Measurements from ENCODE around the gene RNF125. TPM values are rescaled to one million over a fixed set of nuclear protein-coding genes. Genes with fewer than 3 reads are reported as not detected.
"Not testable (repeated sequence)": the region's sequence is repeated elsewhere in the genome, so short reads cannot be mapped to it uniquely, and the experiment has no call there.

RNF125 gene
- total and polyA plus RNA-seq, 4 donors: 1.4 to 9.2 (median 3.3) TPM

DNA sequence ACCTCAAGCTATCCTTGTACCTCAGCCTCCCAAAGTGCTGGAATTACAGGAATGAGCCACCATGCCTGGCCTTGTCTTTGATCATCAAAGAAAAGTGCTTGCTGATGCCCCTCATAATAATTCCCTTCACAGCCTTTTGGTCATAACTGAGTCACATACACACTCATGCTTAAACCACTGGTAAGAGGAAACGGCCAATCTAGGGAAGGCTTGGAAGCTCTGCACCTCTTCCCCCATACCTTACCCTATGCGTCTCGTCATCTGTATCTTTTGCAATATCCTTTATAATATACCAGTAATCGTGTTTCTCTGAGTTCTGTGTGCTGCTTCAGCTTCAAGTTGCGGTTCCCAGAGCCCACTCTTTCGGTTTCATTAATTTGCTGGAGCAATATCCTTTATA, 68.3 kb downstream of the RNF125 start:
- WGBS, 2 donors: 38 to 66% methylated on average over 6 of the region's 6 CpGs

DNA sequence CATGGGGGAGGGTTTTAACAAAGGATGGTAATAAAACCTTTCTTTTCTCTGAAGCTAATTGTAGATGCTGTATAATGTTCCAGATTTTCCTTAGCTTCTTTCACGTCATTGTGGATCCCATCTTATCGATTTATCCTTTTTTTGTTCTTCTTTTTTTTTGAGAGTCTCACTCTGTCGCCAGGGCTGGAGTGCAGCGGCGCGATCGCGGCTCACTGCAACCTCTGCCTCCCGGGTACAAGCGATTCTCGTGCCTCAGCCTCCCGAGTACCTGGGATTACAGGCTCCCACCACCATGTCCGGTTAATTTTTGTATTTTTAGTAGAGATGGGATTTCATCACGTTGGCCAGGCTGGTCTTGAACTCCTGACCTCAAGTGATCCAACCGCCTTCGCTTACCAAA, 72.2 kb downstream of the RNF125 start:
- H3K9ac ChIP-seq (ENCODE audit: insufficient read depth in 1 of 2, low read length in 2 of 2); H3K27ac ChIP-seq (ENCODE audit: low read depth in 1 of 2, low read length in 1 of 2); H3K36me3 ChIP-seq (ENCODE audit: control insufficient read depth in 4 of 4, insufficient read depth in 4 of 4, low read length in 4 of 4); H3K27me3 ChIP-seq (ENCODE audit: control insufficient read depth in 3 of 3, insufficient read depth in 3 of 3, low read length in 2 of 3); DNase-seq; H3K4me3 ChIP-seq; H3K9me3 ChIP-seq (ENCODE audit: control insufficient read depth in 4 of 4, insufficient read depth in 3 of 4, low read length in 3 of 4); ATAC-seq (ENCODE audit: insufficient read depth, low FRiP score): not testable (repeated sequence)
- WGBS, 2 donors: 94 to 98% methylated on average over 16 of the region's 16 CpGs
- H3K4me1 ChIP-seq (ENCODE audit: control insufficient read depth in 5 of 5, insufficient read depth in 5 of 5, low read length in 5 of 5): peaks cover 0 to 11% (median 6%) of the 10 kb centered on the region in 5 donors

More for the DNA sequence above, 68.3 kb downstream of the RNF125 start:
- H3K27ac ChIP-seq (ENCODE audit: low read depth in 1 of 2, low read length in 1 of 2): no peak overlapping the region
- H3K9me3 ChIP-seq (ENCODE audit: control insufficient read depth in 4 of 4, insufficient read depth in 3 of 4, low read length in 3 of 4): no peaks in the 10 kb centered on the region
- no peaks in the 10 kb centered on the region for H3K36me3 ChIP-seq (ENCODE audit: control insufficient read depth in 4 of 4, insufficient read depth in 4 of 4, low read length in 4 of 4)
- DNase-seq (no peak), ATAC-seq (ENCODE audit: insufficient read depth, low FRiP score) (no peak)
- no peak overlapping the region for H3K4me3 ChIP-seq
- H3K27me3 ChIP-seq (ENCODE audit: control insufficient read depth in 3 of 3, insufficient read depth in 3 of 3, low read length in 2 of 3): no peaks in the 10 kb centered on the region
- H3K9ac ChIP-seq (ENCODE audit: insufficient read depth in 1 of 2, low read length in 2 of 2): no peak overlapping the region
- TF ChIP-seq, protein P1, sequence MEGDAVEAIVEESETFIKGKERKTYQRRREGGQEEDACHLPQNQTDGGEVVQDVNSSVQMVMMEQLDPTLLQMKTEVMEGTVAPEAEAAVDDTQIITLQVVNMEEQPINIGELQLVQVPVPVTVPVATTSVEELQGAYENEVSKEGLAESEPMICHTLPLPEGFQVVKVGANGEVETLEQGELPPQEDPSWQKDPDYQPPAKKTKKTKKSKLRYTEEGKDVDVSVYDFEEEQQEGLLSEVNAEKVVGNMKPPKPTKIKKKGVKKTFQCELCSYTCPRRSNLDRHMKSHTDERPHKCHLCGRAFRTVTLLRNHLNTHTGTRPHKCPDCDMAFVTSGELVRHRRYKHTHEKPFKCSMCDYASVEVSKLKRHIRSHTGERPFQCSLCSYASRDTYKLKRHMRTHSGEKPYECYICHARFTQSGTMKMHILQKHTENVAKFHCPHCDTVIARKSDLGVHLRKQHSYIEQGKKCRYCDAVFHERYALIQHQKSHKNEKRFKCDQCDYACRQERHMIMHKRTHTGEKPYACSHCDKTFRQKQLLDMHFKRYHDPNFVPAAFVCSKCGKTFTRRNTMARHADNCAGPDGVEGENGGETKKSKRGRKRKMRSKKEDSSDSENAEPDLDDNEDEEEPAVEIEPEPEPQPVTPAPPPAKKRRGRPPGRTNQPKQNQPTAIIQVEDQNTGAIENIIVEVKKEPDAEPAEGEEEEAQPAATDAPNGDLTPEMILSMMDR (IDR thresholded peaks at IDR 0.05; ENCODE audit: control extremely low read depth, extremely low read depth): no peak
- H3K4me1 ChIP-seq (ENCODE audit: control insufficient read depth in 5 of 5, insufficient read depth in 5 of 5, low read length in 5 of 5): peaks cover 0 to 16% (median 2%) of the 10 kb centered on the region in 5 donors

DNA sequence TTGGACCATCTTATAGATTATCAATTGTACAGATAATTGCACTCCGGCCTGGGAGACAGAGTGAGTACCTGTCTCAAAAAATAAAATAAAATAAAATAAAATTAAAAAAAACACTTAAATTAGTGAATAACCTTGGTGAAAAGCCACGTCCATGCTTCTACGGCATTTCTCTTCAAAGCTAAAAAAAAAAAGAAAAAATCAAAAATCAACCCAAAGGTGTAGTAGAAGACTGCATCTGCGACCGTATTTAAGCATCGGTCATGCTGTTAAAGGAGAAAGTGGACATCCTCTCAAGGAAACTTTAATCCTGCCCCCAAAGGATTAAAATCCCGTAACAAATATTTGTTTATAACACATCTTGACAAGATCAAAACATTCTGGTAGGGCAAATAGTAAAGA, 72.7 kb downstream of the RNF125 start:
- Histone ChIP-seq H3K27ac (ENCODE audit: low read depth in 1 of 2, low read length in 1 of 2) (peak overlapping the region; percentile 92 to 100), H3K9me3 (ENCODE audit: control insufficient read depth in 4 of 4, insufficient read depth in 3 of 4, low read length in 3 of 4) (no peaks in the 10 kb centered on the region), H3K9ac (ENCODE audit: insufficient read depth in 1 of 2, low read length in 2 of 2) (peak overlapping the region; percentile 65 to 91), H3K4me1 (ENCODE audit: control insufficient read depth in 5 of 5, insufficient read depth in 5 of 5, low read length in 5 of 5) (peaks cover 0 to 14% (median 6%) of the 10 kb centered on the region in 5 donors), H3K27me3 (ENCODE audit: control insufficient read depth in 3 of 3, insufficient read depth in 3 of 3, low read length in 2 of 3) (no peaks in the 10 kb centered on the region), H3K4me3 (no peak overlapping the region), H3K36me3 (ENCODE audit: control insufficient read depth in 4 of 4, insufficient read depth in 4 of 4, low read length in 4 of 4) (peaks cover 0 to 4% (median 1%) of the 10 kb centered on the region in 4 donors)
- ATAC-seq (ENCODE audit: insufficient read depth, low FRiP score): no peak
- 36 to 39% methylated on average over 7 of the region's 7 CpGs for WGBS, 2 donors
- TF ChIP-seq, protein P1 (IDR thresholded peaks at IDR 0.05; ENCODE audit: control extremely low read depth, extremely low read depth): no peak
- no peak for DNase-seq

DNA sequence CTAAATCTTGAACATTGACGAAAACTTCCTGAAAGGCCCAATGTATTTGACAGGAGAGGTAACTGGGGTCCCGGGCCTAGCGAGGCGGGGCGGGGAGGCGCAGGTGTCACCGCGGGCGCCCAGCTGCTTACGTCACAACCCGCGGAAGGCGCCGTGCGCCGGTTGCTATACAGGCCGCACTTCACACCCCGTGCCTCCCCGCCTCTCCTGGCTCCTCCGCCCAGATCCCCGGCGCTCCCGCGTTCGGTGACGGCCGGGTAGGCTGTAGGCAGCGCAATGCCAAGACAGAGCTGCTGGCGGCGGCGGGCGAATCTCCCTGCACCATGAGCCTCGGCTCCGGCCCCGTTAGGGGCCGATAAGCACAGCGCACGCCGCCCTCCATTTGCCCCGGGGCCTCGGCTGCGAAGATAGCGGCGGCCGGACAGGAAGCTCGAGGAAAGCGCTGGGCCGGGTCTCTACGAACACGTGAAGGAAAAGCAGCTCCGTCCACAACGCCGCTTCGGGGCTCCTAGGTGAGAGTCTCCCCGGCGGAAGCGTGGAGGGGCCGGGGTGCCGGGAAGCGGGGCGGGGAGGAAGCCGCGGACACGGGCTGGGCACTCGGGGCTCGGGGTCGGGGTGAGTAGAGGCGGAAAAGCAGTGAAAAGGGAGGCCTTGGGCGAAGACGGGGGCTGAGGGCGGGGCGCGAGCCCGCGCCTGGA, 73.2 kb downstream of the RNF125 start, which contains the start of gene RNF138:
Gene RNF138, plus strand, starts transcription at position 151 of the 698 bp plus-strand sequence. CDS start 903 bp downstream, outside the sequence.
- H3K27ac ChIP-seq (ENCODE audit: low read depth in 1 of 2, low read length in 1 of 2): peak within 1 kb of the TSS; percentile 98 to 100
- TF ChIP-seq, protein P1 (IDR thresholded peaks at IDR 0.05; ENCODE audit: control extremely low read depth, extremely low read depth): no peak
- peaks cover 0 to 4% (median 1%) of the 10 kb centered on the region in 4 donors for H3K36me3 ChIP-seq (ENCODE audit: control insufficient read depth in 4 of 4, insufficient read depth in 4 of 4, low read length in 4 of 4)
- WGBS, 2 donors: 0 to 1% methylated on average over 74 to 75 of the region's 75 CpGs
- H3K27me3 ChIP-seq (ENCODE audit: control insufficient read depth in 3 of 3, insufficient read depth in 3 of 3, low read length in 2 of 3): no peaks in the 10 kb centered on the region
- peak; percentile 86 to 89 (median 88) for DNase-seq
- H3K4me1 ChIP-seq (ENCODE audit: control insufficient read depth in 5 of 5, insufficient read depth in 5 of 5, low read length in 5 of 5): peaks cover 0 to 18% (median 6%) of the 10 kb centered on the region in 5 donors
- H3K9me3 ChIP-seq (ENCODE audit: control insufficient read depth in 4 of 4, insufficient read depth in 3 of 4, low read length in 3 of 4): no peaks in the 10 kb centered on the region
- H3K9ac ChIP-seq (ENCODE audit: insufficient read depth in 1 of 2, low read length in 2 of 2): peak within 1 kb of the TSS; percentile 65 to 91
- peak; percentile 51 for ATAC-seq (ENCODE audit: insufficient read depth, low FRiP score)
- peak within 1 kb of the TSS; percentile 89 for H3K4me3 ChIP-seq

Data from lung (tissue), 12 donors.